Common myeloid progenitor, CD34-positive (primary cell): Measurements from ENCODE around the gene GARS1.

Source experiments
- CTCF ChIA-PET: fragments of 350-600 bp; sonication (Branson Sonifier 250); formaldehyde crosslinking; loops from one replicate; lab custom pipeline; 2021; ENCODE audit warnings: antibody characterized with exemption; lab: Charles Lee
- POLR2A ChIA-PET: fragments of 350-600 bp; sonication (Branson Sonifier 250); formaldehyde crosslinking; loops from one replicate; lab custom pipeline; 2021; ENCODE audit warnings: antibody characterized with exemption; lab: Charles Lee
- DNase-seq, 3 donors: peaks; one replicate each; pipeline versions ENCODE4 v3.0.0 to v3.0.0-alpha.2; 2013
- H3K27ac ChIP-seq, 2 experiments: 1 replicate in 1 of 2; 2 replicates in 1 of 2; pipeline ENCODE4 v1.7.0; 2013; ENCODE audit warnings: inconsistent platforms in 2 of 2, low read length in 2 of 2, mild to moderate bottlenecking in 2 of 2, low read depth in 1 of 2, moderate library complexity in 1 of 2; ENCODE audit not compliant: severe bottlenecking in 2 of 2, insufficient read depth in 1 of 2, poor library complexity in 1 of 2
- H3K27me3 ChIP-seq, 5 experiments: replicated peaks in 2 of 5; 1 replicate in 3 of 5; 2 replicates in 2 of 5; pipeline versions ENCODE4 v1.6.1 to v1.7.0; 2013; ENCODE audit warnings: low read length in 4 of 5, mild to moderate bottlenecking in 2 of 5, moderate library complexity in 2 of 5, inconsistent platforms in 1 of 5; ENCODE audit not compliant: insufficient read depth in 5 of 5, control insufficient read depth in 4 of 5
- H3K36me3 ChIP-seq, 4 experiments: 1 replicate in 2 of 4; 2 replicates in 2 of 4; pipeline versions ENCODE4 v1.6.1 to v1.7.0; 2013; ENCODE audit warnings: low read length in 3 of 4, control low read depth in 1 of 4, mild to moderate bottlenecking in 1 of 4; ENCODE audit not compliant: control insufficient read depth in 4 of 4, insufficient read depth in 4 of 4
- H3K4me1 ChIP-seq, 4 experiments: 1 replicate in 3 of 4; 2 replicates in 1 of 4; pipeline versions ENCODE4 v1.6.1 to v1.7.1; 2013; ENCODE audit warnings: low read length in 3 of 4, mild to moderate bottlenecking in 3 of 4, control low read depth in 1 of 4, inconsistent platforms in 1 of 4, moderate library complexity in 1 of 4; ENCODE audit not compliant: control insufficient read depth in 4 of 4, insufficient read depth in 4 of 4; ENCODE audit errors: control extremely low read depth in 1 of 4
- H3K4me3 ChIP-seq, 7 experiments: 1 replicate in 4 of 7; 2 replicates in 3 of 7; pipeline versions ENCODE4 v1.5.1 to v1.7.0; 2013; ENCODE audit warnings: mild to moderate bottlenecking in 7 of 7, low read length in 6 of 7, moderate library complexity in 6 of 7, inconsistent platforms in 2 of 7, low read depth in 2 of 7, control low read depth in 1 of 7; ENCODE audit not compliant: insufficient read depth in 4 of 7, control insufficient read depth in 1 of 7; ENCODE audit errors: extremely low read depth in 1 of 7
- H3K9me3 ChIP-seq, 5 experiments: 1 replicate in 4 of 5; 2 replicates in 1 of 5; pipeline versions ENCODE4 v1.6.1 to v1.7.1; 2013; ENCODE audit warnings: low read length in 4 of 5, mild to moderate bottlenecking in 2 of 5, inconsistent platforms in 1 of 5, low read depth in 1 of 5, moderate library complexity in 1 of 5; ENCODE audit not compliant: control insufficient read depth in 4 of 5, insufficient read depth in 2 of 5; ENCODE audit errors: control extremely low read depth in 1 of 5
- WGBS: methylation state at CpG from one replicate; pipeline ENCODE4 v1.1.5; 2013; ENCODE audit not compliant: insufficient coverage; 5-methylcytosine and 5-hydroxymethylcytosine counted together

The GARS1 gene

GRCh38 chr7:30674420-30674819 is 79.7 kb downstream of the GARS1 start:
- ChIA-PET CTCF (interaction anchor here (2.0 kb wide), 1 partner anchor 8 kb away, joined by 10 read pairs; the partner anchor contains the start of gene CRHR2), POLR2A (no interaction called here)
- H3K36me3 ChIP-seq, result no peaks in the 10 kb centered on the region
- DNase-seq, result no peak
- H3K27me3 ChIP-seq, result peaks cover 0 to 37% (median 16%) of the 10 kb centered on the region in 5 experiments
- no peak overlapping the region for H3K27ac ChIP-seq
- H3K4me3 ChIP-seq, result no peak overlapping the region
- H3K4me1 ChIP-seq, result peaks cover 0 to 2% (median 0%) of the 10 kb centered on the region in 4 experiments
- 100% methylated on average over 1 of the region's 1 CpG for WGBS
- H3K9me3 ChIP-seq, result no peaks in the 10 kb centered on the region

GRCh38 chr7:30674876-30675275 is 80.2 kb downstream of the GARS1 start:
- H3K9me3 ChIP-seq, result no peaks in the 10 kb centered on the region
- peaks cover 0 to 42% (median 21%) of the 10 kb centered on the region in 5 experiments for H3K27me3 ChIP-seq
- ChIA-PET POLR2A (no interaction called here), CTCF (interaction anchor here (2.0 kb wide), 1 partner anchor 7 kb away, joined by 10 read pairs; the partner anchor contains the start of gene CRHR2)
- no peaks in the 10 kb centered on the region for H3K36me3 ChIP-seq
- WGBS, result 41% methylated on average over 2 of the region's 2 CpGs
- no peak overlapping the region for H3K27ac ChIP-seq
- no peak for DNase-seq
- no peak overlapping the region for H3K4me3 ChIP-seq
- H3K4me1 ChIP-seq, result peaks cover 0 to 2% (median 0%) of the 10 kb centered on the region in 4 experiments

GRCh38 chr7:30678805-30679204 is 84.1 kb downstream of the GARS1 start:
- H3K4me3 ChIP-seq, result no peak overlapping the region
- 77% methylated on average over 2 of the region's 2 CpGs for WGBS
- DNase-seq, result peak in 1 of 3 donors; percentile 19
- H3K4me1 ChIP-seq, result peaks cover 0 to 18% (median 14%) of the 10 kb centered on the region in 4 experiments
- H3K27me3 ChIP-seq, result peaks cover 0 to 81% (median 26%) of the 10 kb centered on the region in 5 experiments
- ChIA-PET CTCF (interaction anchor here (1.0 to 2.4 kb wide), 6 partner anchors 8 to 63 kb away, joined by 3 to 13 read pairs (median 3); no protein-coding TSS in a partner anchor), POLR2A (no interaction called here)
- H3K27ac ChIP-seq, result no peak overlapping the region
- H3K9me3 ChIP-seq, result no peaks in the 10 kb centered on the region
- no peaks in the 10 kb centered on the region for H3K36me3 ChIP-seq

- Histone ChIP-seq H3K27me3 (peaks cover 0 to 89% (median 32%) of the 10 kb centered on the region in 5 experiments), H3K36me3 (no peaks in the 10 kb centered on the region), H3K4me1 (peaks cover 0 to 18% (median 14%) of the 10 kb centered on the region in 4 experiments), H3K27ac (no peak overlapping the region), H3K9me3 (no peaks in the 10 kb centered on the region), H3K4me3 (no peak overlapping the region)
- DNase-seq, result no peak
- WGBS, result 7% methylated on average over 2 of the region's 2 CpGs
- CTCF ChIA-PET, result interaction anchor here (1.1 to 2.4 kb wide), 5 partner anchors 9 to 62 kb away, joined by 3 to 13 read pairs (median 3); no protein-coding TSS in a partner anchor
- POLR2A ChIA-PET, result no interaction called here
These were observed 85.0 kb downstream of the GARS1 start for GRCh38 chr7:30679664-30680063.

- Histone ChIP-seq H3K4me3 (peak overlapping the region in 4 of 7 experiments; percentile 52 to 74 (median 67)), H3K36me3 (no peaks in the 10 kb centered on the region), H3K27ac (no peak overlapping the region), H3K27me3 (peaks cover 0 to 89% (median 33%) of the 10 kb centered on the region in 5 experiments), H3K9me3 (no peaks in the 10 kb centered on the region), H3K4me1 (peaks cover 0 to 18% (median 14%) of the 10 kb centered on the region in 4 experiments)
- POLR2A ChIA-PET, result no interaction called here
- CTCF ChIA-PET, result interaction anchor here (0.9 to 5.0 kb wide), 5 partner anchors 7 to 59 kb away, joined by 3 to 40 read pairs (median 4); no protein-coding TSS in a partner anchor
- peak in 2 of 3 donors; percentile 33 to 47 for DNase-seq
- 14% methylated on average over 12 of the region's 16 CpGs for WGBS
These were observed 86.7 kb downstream of the GARS1 start for GRCh38 chr7:30681331-30681797.

- Histone ChIP-seq H3K36me3 (no peaks in the 10 kb centered on the region), H3K27me3 (peaks cover 0 to 85% (median 30%) of the 10 kb centered on the region in 5 experiments), H3K9me3 (no peaks in the 10 kb centered on the region), H3K4me3 (peak overlapping the region; percentile 25 to 74 (median 52)), H3K4me1 (peaks cover 0 to 18% (median 14%) of the 10 kb centered on the region in 4 experiments), H3K27ac (no peak overlapping the region)
- ChIA-PET CTCF (interaction anchor here (0.7 to 5.0 kb wide), 9 partner anchors 8 to 160 kb away, joined by 3 to 40 read pairs (median 4); no protein-coding TSS in a partner anchor), POLR2A (no interaction called here)
- DNase-seq, result peak in 2 of 3 donors; percentile 14 to 26
- WGBS, result under 1% methylated on average over 35 of the region's 40 CpGs
These were observed 87.1 kb downstream of the GARS1 start for GRCh38 chr7:30681815-30682211.
